Superior temporal gyrus (tissue), 1 donor: ENCODE results near the gene MPC1.

Experiments used
- DNase-seq: peaks from one replicate; pipeline ENCODE4 v3.0.0-alpha.2; 2016; ENCODE audit errors: extremely low spot score

Gene MPC1

DNA sequence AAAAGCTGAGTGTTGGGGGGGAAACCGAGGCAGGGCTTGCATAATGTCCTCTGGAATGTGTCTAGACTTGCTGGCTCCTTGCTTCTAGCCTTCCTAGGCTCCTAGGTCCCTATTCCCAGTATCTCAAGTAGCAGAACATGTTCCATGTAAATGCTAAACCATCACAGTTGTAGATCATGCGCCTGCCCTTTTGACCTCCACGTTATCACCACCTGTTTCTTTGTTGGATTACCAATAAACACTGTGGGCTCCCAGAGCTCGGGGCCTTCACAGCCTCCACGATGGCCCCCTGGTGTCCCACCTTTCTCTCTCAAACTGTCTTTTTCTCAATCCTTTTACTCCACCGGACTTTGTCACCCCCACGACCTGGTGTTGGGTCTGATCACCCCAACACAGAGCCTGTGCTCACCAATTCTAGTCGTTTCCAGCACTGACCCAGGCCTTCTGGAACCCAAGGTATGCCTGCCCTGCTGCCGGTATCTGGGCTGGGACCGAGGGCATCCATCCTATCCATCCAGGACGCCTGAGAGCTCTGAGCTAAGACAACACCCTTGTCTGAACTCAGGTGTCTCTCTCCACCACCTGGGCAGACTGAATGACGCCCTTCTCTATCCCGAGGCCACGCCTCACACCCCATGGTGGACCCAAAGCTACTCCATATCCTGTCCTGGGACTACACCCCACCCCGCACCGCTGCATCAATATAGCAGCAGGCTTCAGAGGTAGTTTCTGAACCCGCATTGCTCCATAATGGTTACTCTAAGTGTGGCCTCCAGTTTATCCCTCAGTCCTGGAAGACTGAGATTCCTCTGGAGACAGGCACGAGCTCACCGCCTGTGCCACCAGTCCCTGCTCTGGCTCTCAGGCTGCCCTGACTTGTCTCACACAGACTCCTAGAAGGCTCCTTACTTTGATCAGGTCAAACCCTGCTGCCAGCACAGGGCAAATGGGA is 65.2 kb downstream of the MPC1 start:
- DNase-seq, result no peak

GRCh38 chr6:166315436-166315835 is 67.3 kb downstream of the MPC1 start:
- DNase-seq, result no peak
